NCI-H187 treated with DMSO at 0.1 percent for 48 hours (cell line): ENCODE measurements around the gene TBX4.
"Not testable (repeated sequence)": the region's sequence is repeated elsewhere in the genome, so short reads cannot be mapped to it uniquely, and the experiment has no call there.

Experiments used
- DNase-seq: peaks from one replicate; lab custom pipeline; 2025; lab: John Stamatoyannopoulos, UW

TBX4 gene

DNA sequence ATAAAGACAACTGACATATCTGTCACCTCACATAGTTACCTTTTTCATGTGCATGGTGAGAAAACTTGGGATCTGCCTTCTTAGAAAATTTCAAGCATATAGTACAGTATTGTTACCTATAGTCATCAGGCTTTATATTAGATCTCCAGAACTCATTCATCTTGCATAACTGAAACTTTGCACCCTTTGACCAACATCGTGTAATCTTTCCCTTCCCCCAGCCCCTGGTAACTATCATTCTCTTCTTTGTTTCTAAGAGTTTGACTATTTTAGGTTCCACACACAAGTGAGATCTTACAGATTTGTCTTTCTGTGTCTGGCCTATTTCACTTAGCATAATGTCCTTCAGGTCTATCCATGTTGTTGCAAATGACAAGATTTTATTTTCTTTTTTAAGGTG, 22.9 kb upstream of the TBX4 start:
- DNase-seq, result no peak

- DNase-seq, result not testable (repeated sequence)
Measured at GRCh38 chr17:61429831-61430230, 22.4 kb upstream of the TBX4 start.

GRCh38 chr17:61431594-61432311, 20.5 kb upstream of the TBX4 start:
- DNase-seq, result no peak

DNA sequence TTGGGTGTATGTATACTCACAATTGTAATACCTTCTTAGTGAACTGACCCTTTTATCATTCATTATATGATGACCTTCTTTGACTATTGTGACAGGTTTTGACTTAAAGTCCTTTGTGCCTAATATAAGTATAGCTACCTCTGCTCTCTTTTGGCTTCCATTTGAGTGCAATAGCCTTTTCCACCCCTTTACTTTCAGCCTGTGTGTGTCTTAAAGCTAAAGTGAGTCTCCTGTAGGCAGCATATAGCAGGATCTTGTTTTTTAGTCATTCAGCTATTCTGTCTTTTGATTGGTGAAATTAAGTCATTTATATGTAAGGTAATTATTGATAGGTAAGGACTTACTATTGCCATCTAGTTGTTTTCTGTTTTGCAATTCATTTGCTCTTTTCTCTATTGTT, 15.9 kb upstream of the TBX4 start:
- DNase-seq, result no peak

DNA sequence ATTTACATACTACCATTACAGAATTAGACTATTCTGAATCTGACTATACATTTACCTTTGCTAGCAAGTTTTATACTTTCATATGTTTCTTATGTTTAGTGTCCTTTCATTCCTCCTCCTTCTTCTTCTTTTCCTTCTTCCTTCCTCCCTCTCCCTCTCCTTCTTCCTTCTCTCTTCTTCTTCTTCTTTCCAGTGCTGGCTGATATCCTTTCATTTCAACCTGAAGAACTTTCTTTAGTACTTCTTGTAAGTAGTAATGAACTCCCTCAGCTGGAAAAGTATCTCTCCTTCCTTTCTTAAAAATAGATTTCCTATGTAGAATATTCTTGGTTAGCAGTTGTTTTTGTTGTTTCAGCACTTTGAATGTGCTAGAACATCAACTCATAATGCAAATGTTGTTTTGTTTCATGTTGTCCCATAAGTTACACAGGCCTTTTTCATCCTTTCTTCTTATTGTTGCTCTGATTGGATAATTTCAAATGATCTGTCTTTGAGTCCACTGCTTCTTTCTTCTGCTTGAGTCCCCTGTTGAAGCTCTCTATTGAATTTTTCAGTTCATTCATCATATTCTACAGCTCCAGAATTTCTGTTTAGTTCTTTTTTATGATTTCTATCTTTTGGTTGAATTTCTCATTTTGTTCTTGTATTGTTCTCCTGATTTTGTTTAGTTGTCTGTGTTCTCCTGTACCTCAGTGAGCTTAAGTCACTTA, 15.1 kb upstream of the TBX4 start:
- DNase-seq, result no peak

- no peak for DNase-seq
Measured at GRCh38 chr17:61440697-61441096, 11.5 kb upstream of the TBX4 start.

GRCh38 chr17:61441507-61441906, 10.7 kb upstream of the TBX4 start:
- not testable (repeated sequence) for DNase-seq

DNA sequence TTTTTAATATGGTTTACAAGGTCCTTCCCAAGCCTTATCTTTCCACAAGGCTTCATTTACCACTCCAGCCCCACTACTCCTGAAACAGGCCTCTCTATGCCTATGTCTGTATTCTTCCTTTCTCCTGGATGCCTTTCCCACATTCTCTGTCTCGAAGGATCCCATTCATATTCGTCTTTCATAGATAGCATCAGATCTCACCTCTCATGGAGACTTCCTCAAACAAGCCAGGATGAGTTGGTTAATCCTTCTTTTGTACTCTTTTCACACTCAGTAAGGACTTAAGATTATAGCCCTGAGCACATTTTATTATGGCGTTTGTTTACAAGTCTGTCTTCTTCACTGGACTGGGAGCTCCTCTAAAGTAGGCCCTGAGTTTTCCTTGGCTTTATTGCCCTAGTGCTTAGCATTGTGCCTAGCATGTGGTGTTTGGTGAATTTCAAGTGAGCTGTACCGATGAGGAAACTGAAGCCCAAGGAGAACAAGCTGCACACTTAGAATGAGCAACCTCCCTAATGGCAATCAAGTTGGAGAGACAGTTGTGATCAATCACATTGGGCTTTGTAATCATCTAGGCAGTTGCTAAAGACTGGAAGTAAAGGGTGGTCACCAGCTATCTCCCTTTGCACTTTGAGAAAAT, 10.0 kb upstream of the TBX4 start:
- no peak for DNase-seq

- no peak for DNase-seq
Measured at GRCh38 chr17:61442878-61443474, 9.2 kb upstream of the TBX4 start.

- no peak for DNase-seq
Measured at GRCh38 chr17:61443475-61443882, 8.7 kb upstream of the TBX4 start.

DNA sequence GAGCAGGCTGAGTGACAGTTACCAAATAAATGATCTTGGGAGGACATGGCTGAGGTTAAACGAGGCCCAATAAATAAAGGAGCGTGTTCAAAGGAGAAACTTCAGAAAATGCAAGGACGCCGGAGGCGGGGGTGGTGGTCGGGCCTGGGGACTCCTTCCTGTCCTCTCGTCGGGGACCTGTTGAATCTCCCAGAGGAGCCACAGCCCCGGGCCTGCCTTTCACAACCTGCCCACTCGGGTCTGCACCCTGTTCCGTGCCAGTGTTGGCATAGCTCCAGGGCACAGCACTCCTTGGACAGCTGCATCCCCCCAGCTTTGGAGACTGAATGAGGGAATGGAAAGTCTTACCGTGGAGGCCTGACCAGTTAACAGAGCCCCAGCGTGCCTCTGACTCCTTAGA, 8.1 kb upstream of the TBX4 start:
- DNase-seq, result no peak

DNA sequence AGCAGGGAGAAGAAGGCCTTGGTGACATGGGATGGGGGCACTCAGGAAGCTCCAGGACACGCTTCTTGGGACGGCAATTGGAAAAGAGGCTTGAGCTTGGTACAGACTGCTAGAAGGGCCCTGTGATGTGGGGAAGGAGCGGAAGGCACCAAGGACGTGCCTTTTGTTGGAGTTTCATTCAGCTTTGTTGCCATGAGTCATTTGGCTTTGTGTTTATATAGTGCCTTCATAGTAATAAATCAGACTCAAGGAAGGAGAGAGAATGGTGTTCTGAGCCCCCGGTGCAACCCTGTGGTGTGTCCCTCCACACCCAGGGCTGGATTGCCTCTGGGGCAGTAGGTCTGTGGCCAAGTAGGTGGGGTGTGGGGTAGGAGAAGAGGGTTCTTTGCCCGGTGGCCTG, 7.4 kb upstream of the TBX4 start:
- DNase-seq, result no peak

DNA sequence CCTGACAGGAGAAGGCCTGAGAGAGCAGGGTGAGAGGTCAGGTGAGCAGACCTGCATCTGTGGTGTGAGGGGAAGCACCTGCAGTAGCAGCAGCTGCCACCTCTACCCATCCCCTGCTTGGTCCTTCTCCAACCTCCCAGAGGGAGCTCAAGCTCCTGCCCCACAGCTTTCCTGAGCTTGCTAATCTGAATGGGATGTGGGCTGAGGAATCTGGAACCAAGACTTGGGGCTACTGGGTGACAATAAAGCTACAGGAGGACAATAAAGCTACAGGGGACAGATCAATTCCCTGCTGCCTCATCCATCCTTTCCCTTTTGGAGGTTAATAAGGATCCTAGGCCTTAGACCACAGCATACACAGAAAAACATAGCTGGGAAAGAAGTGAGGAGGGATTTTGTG, 4.9 kb upstream of the TBX4 start:
- DNase-seq, result no peak

DNA sequence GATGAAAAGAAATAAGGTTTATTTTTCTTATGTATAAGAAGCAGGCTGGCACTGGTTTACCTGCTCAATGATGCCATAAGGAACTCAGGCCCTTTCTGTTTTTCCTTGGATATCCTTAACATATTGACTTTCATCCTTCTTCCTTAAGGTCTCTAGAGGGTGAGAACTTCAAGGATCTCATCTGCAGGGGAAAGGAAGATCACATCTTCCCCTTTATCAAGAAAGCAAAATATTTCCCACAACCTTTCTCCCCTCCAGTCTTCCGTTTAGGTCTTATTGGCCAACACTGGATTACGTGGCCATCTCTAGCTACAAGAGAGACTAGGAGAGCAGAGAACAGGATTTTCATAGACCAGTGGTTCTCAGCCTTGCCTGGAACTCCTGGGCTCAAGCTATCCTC, 4.2 kb upstream of the TBX4 start:
- no peak for DNase-seq

GRCh38 chr17:61449140-61449539, 3.1 kb upstream of the TBX4 start:
- DNase-seq, result not testable (repeated sequence)

- DNase-seq, result no peak
Measured at GRCh38 chr17:61449707-61450640, 2.2 kb upstream of the TBX4 start.

GRCh38 chr17:61450641-61451537, 1.3 kb upstream of the TBX4 start:
- DNase-seq, result no peak

DNA sequence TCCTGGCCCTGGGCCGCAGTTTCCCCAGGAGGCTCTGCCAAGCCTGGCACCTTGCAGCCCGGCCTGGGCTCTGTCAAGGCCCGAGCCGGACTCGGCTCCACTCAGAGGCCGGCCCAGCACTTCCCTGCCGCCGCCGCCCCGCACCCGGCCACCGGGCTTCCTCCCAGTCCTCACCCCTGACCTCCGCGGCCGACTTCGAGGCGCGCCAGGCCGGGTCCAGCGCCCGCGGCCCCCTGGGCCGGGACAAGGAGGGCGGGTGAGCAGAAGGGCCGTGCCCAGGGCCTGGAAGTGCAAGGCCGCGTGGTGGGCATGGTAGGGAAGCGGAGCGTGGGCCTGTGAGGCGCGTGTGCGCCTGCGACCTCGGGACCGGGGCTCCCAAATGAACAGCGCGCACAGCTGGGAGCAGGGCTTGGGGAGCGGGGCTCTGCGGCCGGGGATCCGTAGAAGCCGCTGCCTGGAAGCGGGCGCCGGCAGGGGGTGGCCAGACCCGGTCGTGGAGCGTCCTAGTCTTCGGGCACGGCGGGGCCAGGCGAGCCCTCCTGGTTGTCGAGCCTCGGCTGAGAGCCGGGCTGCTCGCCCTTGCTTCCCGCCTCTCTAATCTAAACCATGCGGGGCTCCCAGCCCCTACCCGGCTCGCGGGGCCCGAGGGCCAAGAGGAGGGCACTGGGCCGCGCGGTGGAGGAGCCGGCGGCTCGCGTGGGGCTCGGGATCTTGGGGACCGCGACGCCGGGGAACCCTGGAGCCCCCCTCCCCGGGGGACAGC, 503 bp upstream of the TBX4 start:
- no peak for DNase-seq

GRCh38 chr17:61453566-61454380, 1.6 kb downstream of the TBX4 start:
- DNase-seq, result no peak
